Progenitor cell of endocrine pancreas (in vitro differentiated cells): ENCODE results near the gene STK16. TPM values are rescaled to one million over a fixed set of nuclear protein-coding genes. Genes with fewer than 3 reads are reported as not detected.

ENCODE experiments used
- DNase-seq: peaks from one replicate; pipeline ENCODE4 v3.0.0; 2021; ENCODE audit warnings: low spot score; ENCODE audit not compliant: unreplicated experiment
- H3K27ac Mint-ChIP-seq: 2 replicates; pipeline ENCODE4 v1.8.0; 2021; ENCODE audit warnings: mild to moderate bottlenecking, moderate library complexity, mixed read lengths
- H3K27me3 Mint-ChIP-seq: 2 replicates; pipeline ENCODE4 v1.8.0; 2021; ENCODE audit warnings: mixed read lengths
- H3K36me3 Mint-ChIP-seq: 2 replicates; pipeline ENCODE4 v1.8.0; 2022; ENCODE audit warnings: mixed read lengths; ENCODE audit not compliant: insufficient read depth
- H3K4me1 Mint-ChIP-seq: 2 replicates; pipeline ENCODE4 v1.8.0; 2021; ENCODE audit warnings: low read depth, mixed read lengths
- H3K4me3 Mint-ChIP-seq: 2 replicates; pipeline ENCODE4 v1.8.0; 2021; ENCODE audit warnings: low read depth, mild to moderate bottlenecking, moderate library complexity, mixed read lengths
- H3K9me3 Mint-ChIP-seq: 2 replicates; pipeline ENCODE4 v1.8.0; 2021; ENCODE audit warnings: low read depth, mixed read lengths
- CTCF ChIP-seq: fragments of 200-600 bp; sonication (generic); IDR thresholded peaks from one replicate; pipeline ENCODE4 v1.5.0; 2021; ENCODE audit warnings: antibody characterized with exemption, mild to moderate bottlenecking; ENCODE audit not compliant: unreplicated experiment
- total RNA-seq: library from RNA; stranded (reverse); gene quantifications from 2 replicates; pipeline ENCODE4 v1.2.1, GENCODE V29; 2021

STK16 gene
- total RNA-seq, 1 donor from 2014 or later: 23.2 TPM

- Mint-ChIP-seq H3K4me1 (peaks cover 11% of the 10 kb centered on the region), H3K4me3 (no peak overlapping the region), H3K27ac (no peak overlapping the region), H3K9me3 (no peaks in the 10 kb centered on the region), H3K36me3 (peaks cover 5% of the 10 kb centered on the region), H3K27me3 (peaks cover 5% of the 10 kb centered on the region)
- TF ChIP-seq CTCF: no peak
- DNase-seq: no peak
Measured at GRCh38 chr2:219204425-219205164, 40.7 kb upstream of the STK16 start.

GRCh38 chr2:219205165-219205538 is 40.1 kb upstream of the STK16 start:
- Mint-ChIP-seq H3K27ac (peak overlapping the region; percentile 59), H3K36me3 (peaks cover 6% of the 10 kb centered on the region), H3K4me1 (peaks cover 11% of the 10 kb centered on the region), H3K27me3 (peaks cover 4% of the 10 kb centered on the region), H3K9me3 (no peaks in the 10 kb centered on the region), H3K4me3 (peak overlapping the region; percentile 47)
- TF ChIP-seq CTCF: no peak
- no peak for DNase-seq

- DNase-seq: no peak
- Mint-ChIP-seq H3K27ac (peak overlapping the region; percentile 98), H3K4me3 (peak overlapping the region; percentile 89), H3K9me3 (no peaks in the 10 kb centered on the region), H3K4me1 (peaks cover 11% of the 10 kb centered on the region), H3K36me3 (peaks cover 6% of the 10 kb centered on the region), H3K27me3 (peaks cover 4% of the 10 kb centered on the region)
- TF ChIP-seq CTCF: no peak
Measured at GRCh38 chr2:219205981-219206327, 39.3 kb upstream of the STK16 start.

- H3K36me3 Mint-ChIP-seq: peaks cover 8% of the 10 kb centered on the region
- peak within 1 kb of the TSS; percentile 98 for H3K27ac Mint-ChIP-seq
- peaks cover 4% of the 10 kb centered on the region for H3K27me3 Mint-ChIP-seq
- peaks cover 11% of the 10 kb centered on the region for H3K4me1 Mint-ChIP-seq
- H3K4me3 Mint-ChIP-seq: peak within 1 kb of the TSS; percentile 89
- DNase-seq: peak; percentile 90
- peak; percentile 10 for TF ChIP-seq CTCF
- no peaks in the 10 kb centered on the region for H3K9me3 Mint-ChIP-seq
Measured at GRCh38 chr2:219206328-219207133, 38.7 kb upstream of the STK16 start, which contains the start of gene ZFAND2B. Gene ZFAND2B, plus strand, starts transcription at chr2:219206782. Its CDS starts 206 bp downstream, at chr2:219206988.

GRCh38 chr2:219207134-219207883 is 38.0 kb upstream of the STK16 start:
- Mint-ChIP-seq H3K4me3 (peak overlapping the region; percentile 89), H3K9me3 (no peaks in the 10 kb centered on the region), H3K4me1 (peaks cover 11% of the 10 kb centered on the region), H3K27ac (peak overlapping the region; percentile 24), H3K36me3 (peaks cover 11% of the 10 kb centered on the region), H3K27me3 (peaks cover 4% of the 10 kb centered on the region)
- DNase-seq: no peak
- TF ChIP-seq CTCF: no peak
